SK-N-SH treated with all-trans-retinoic acid at 6 μM for 48 hours (cell line): Measurements from ENCODE around the gene HDDC2.

Experiments used
- ESRRG ChIP-seq: fragments of 250-450 bp; sonication (Bioruptor Pico); IDR thresholded peaks from 2 replicates; pipeline ENCODE4 v1.6.1; 2021; ENCODE audit warnings: mild to moderate bottlenecking
- GLIS3 ChIP-seq: fragments of 250-450 bp; sonication (Bioruptor Pico); IDR thresholded peaks from 2 replicates; pipeline ENCODE4 v1.5.0; 2020; ENCODE audit warnings: mild to moderate bottlenecking, moderate library complexity
- RARB ChIP-seq: fragments of 250-450 bp; sonication (Bioruptor Pico); IDR thresholded peaks from 2 replicates; pipeline ENCODE4 v1.8.0; 2021; ENCODE audit warnings: mild to moderate bottlenecking, moderate library complexity
- ZNF70 ChIP-seq: fragments of 450-650 bp; formaldehyde crosslinking; IDR thresholded peaks from 2 replicates; pipeline ENCODE4 v1.5.0; 2020; ENCODE audit warnings: mild to moderate bottlenecking, moderate library complexity

- TF ChIP-seq GLIS3 (CRISPR knock-in tag) (no peak), RARB (CRISPR knock-in tag) (no peak), ESRRG (CRISPR knock-in tag) (no peak), ZNF70 (CRISPR knock-in tag) (no peak)
Observed at GRCh38 chr6:125267806-125268523, 33.8 kb downstream of the HDDC2 start.
